Naive B cell (primary cell): Measurements from ENCODE around the gene CACNA1S. TPM values are rescaled to one million over a fixed set of nuclear protein-coding genes. Genes with fewer than 3 reads are reported as not detected.

Experiments
- ATAC-seq, 2 donors: fragments of 150-1000 bp; cut with Tn5 transposase; 2 replicates each; pipeline ENCODE4 v1.10.0; 2021; ENCODE audit warnings: low read depth in 2 of 2, mild to moderate bottlenecking in 2 of 2, moderate library complexity in 2 of 2
- DNase-seq: peaks from one replicate; pipeline ENCODE4 v3.0.0; 2022
- H3K27ac Mint-ChIP-seq, 6 donors: one replicate each; pipeline ENCODE4 v1.8.0; 2020 to 2022; ENCODE audit warnings: mild to moderate bottlenecking in 6 of 6, mixed read lengths in 6 of 6, moderate library complexity in 5 of 6, inconsistent platforms in 2 of 6
- H3K27me3 Mint-ChIP-seq, 3 donors: one replicate each; pipeline ENCODE4 v1.8.0; 2021 to 2022; ENCODE audit warnings: mixed read lengths in 3 of 3, mild to moderate bottlenecking in 1 of 3
- H3K36me3 Mint-ChIP-seq, 2 donors: one replicate each; pipeline ENCODE4 v1.8.0; 2020 to 2022; ENCODE audit warnings: mixed read lengths in 2 of 2, inconsistent platforms in 1 of 2, mild to moderate bottlenecking in 1 of 2
- H3K4me1 Mint-ChIP-seq, 3 donors: one replicate each; pipeline ENCODE4 v1.8.0; 2020 to 2022; ENCODE audit warnings: mixed read lengths in 3 of 3, inconsistent platforms in 1 of 3, mild to moderate bottlenecking in 1 of 3, moderate library complexity in 1 of 3
- H3K4me3 Mint-ChIP-seq, 8 donors: one replicate each; pipeline ENCODE4 v1.8.0; 2020 to 2022; ENCODE audit warnings: mild to moderate bottlenecking in 8 of 8, mixed read lengths in 8 of 8, moderate library complexity in 8 of 8, inconsistent platforms in 2 of 8
- H3K9me3 Mint-ChIP-seq, 7 donors: one replicate each; pipeline ENCODE4 v1.8.0; 2020 to 2022; ENCODE audit warnings: mixed read lengths in 7 of 7, mild to moderate bottlenecking in 5 of 7, inconsistent platforms in 2 of 7, moderate library complexity in 1 of 7
- polyA plus RNA-seq, 6 donors: library from polyadenylated mRNA; unstranded; fragments of 300-500 nt; fragmentation: Illumina TruSeq; gene quantifications; one replicate each; pipeline ENCODE4 v1.2.3, GENCODE V29; 2021; ENCODE audit warnings: low read depth in 6 of 6

CACNA1S gene
- polyA plus RNA-seq, 6 donors from 2014 or later, result not detected

- Mint-ChIP-seq H3K27ac (peak overlapping the region in 2 of 6 donors; percentile 1 to 16), H3K4me3 (no peak overlapping the region), H3K36me3 (no peaks in the 10 kb centered on the region), H3K4me1 (peaks cover 31 to 51% (median 34%) of the 10 kb centered on the region in 3 donors), H3K9me3 (no peaks in the 10 kb centered on the region), H3K27me3 (no peaks in the 10 kb centered on the region)
- no peak for DNase-seq
- ATAC-seq, result no peak
Observed at GRCh38 chr1:201009962-201010645, 102.1 kb downstream of the CACNA1S start.

GRCh38 chr1:201008666-201009360 lies 103.4 kb downstream of the CACNA1S start:
- Mint-ChIP-seq H3K27ac (peak overlapping the region in 2 of 6 donors; percentile 15 to 16), H3K36me3 (no peaks in the 10 kb centered on the region), H3K4me1 (peaks cover 23 to 45% (median 31%) of the 10 kb centered on the region in 3 donors), H3K4me3 (no peak overlapping the region), H3K27me3 (no peaks in the 10 kb centered on the region), H3K9me3 (no peaks in the 10 kb centered on the region)
- ATAC-seq, result no peak
- no peak for DNase-seq

GRCh38 chr1:201007481-201007880 lies 104.7 kb downstream of the CACNA1S start:
- DNase-seq (no peak), ATAC-seq (no peak)
- no peaks in the 10 kb centered on the region for H3K27me3 Mint-ChIP-seq
- H3K36me3 Mint-ChIP-seq, result peaks cover under 1 to 9% of the 10 kb centered on the region in 2 donors
- no peak overlapping the region for H3K27ac Mint-ChIP-seq
- peaks cover 10 to 31% (median 20%) of the 10 kb centered on the region in 3 donors for H3K4me1 Mint-ChIP-seq
- H3K9me3 Mint-ChIP-seq, result no peaks in the 10 kb centered on the region
- H3K4me3 Mint-ChIP-seq, result no peak overlapping the region

GRCh38 chr1:201006450-201006849 lies 105.8 kb downstream of the CACNA1S start:
- H3K27me3 Mint-ChIP-seq, result no peaks in the 10 kb centered on the region
- peaks cover 4 to 27% (median 13%) of the 10 kb centered on the region in 3 donors for H3K4me1 Mint-ChIP-seq
- no peaks in the 10 kb centered on the region for H3K9me3 Mint-ChIP-seq
- ATAC-seq (no peak), DNase-seq (no peak)
- no peak overlapping the region for H3K4me3 Mint-ChIP-seq
- no peak overlapping the region for H3K27ac Mint-ChIP-seq
- peaks cover 9 to 15% of the 10 kb centered on the region in 2 donors for H3K36me3 Mint-ChIP-seq

- Mint-ChIP-seq H3K27ac (no peak overlapping the region), H3K9me3 (no peaks in the 10 kb centered on the region), H3K4me3 (no peak overlapping the region), H3K27me3 (no peaks in the 10 kb centered on the region), H3K4me1 (peaks cover 0 to 17% (median 8%) of the 10 kb centered on the region in 3 donors), H3K36me3 (peaks cover 9 to 15% of the 10 kb centered on the region in 2 donors)
- no peak for ATAC-seq
- no peak for DNase-seq
Observed at GRCh38 chr1:201004732-201005131, 107.5 kb downstream of the CACNA1S start.

- Mint-ChIP-seq H3K4me1 (peaks cover 0 to 11% (median 2%) of the 10 kb centered on the region in 3 donors), H3K27ac (no peak overlapping the region), H3K4me3 (no peak overlapping the region), H3K9me3 (no peaks in the 10 kb centered on the region), H3K27me3 (no peaks in the 10 kb centered on the region), H3K36me3 (peaks cover 9 to 15% of the 10 kb centered on the region in 2 donors)
- ATAC-seq (no peak), DNase-seq (no peak)
Observed at GRCh38 chr1:201004154-201004553, 108.1 kb downstream of the CACNA1S start.

- Mint-ChIP-seq H3K9me3 (no peaks in the 10 kb centered on the region), H3K27me3 (no peaks in the 10 kb centered on the region), H3K27ac (peak overlapping the region in 1 of 6 donors; percentile 15), H3K4me3 (peak overlapping the region in 1 of 8 donors; percentile 56), H3K4me1 (peaks cover 6 to 12% (median 8%) of the 10 kb centered on the region in 3 donors), H3K36me3 (peaks cover 14 to 22% of the 10 kb centered on the region in 2 donors)
- ATAC-seq (no peak), DNase-seq (no peak)
Observed at GRCh38 chr1:201002510-201002909, 109.7 kb downstream of the CACNA1S start.

GRCh38 chr1:201001962-201002361 lies 110.3 kb downstream of the CACNA1S start:
- Mint-ChIP-seq H3K4me1 (peaks cover 7 to 12% (median 11%) of the 10 kb centered on the region in 3 donors), H3K36me3 (peaks cover 14 to 27% of the 10 kb centered on the region in 2 donors)
- no peak for DNase-seq

GRCh38 chr1:201000391-201000790 lies 111.8 kb downstream of the CACNA1S start:
- DNase-seq, result no peak
- Mint-ChIP-seq H3K9me3 (no peaks in the 10 kb centered on the region), H3K27ac (no peak overlapping the region), H3K4me1 (peaks cover 7 to 12% (median 12%) of the 10 kb centered on the region in 3 donors), H3K27me3 (no peaks in the 10 kb centered on the region), H3K36me3 (peaks cover 22 to 39% of the 10 kb centered on the region in 2 donors), H3K4me3 (no peak overlapping the region)
- ATAC-seq, result no peak

More at GRCh38 chr1:201001962-201002361, 110.3 kb downstream of the CACNA1S start:
- H3K4me3 Mint-ChIP-seq, result no peak overlapping the region
- H3K27ac Mint-ChIP-seq, result peak overlapping the region in 1 of 6 donors; percentile 43
- H3K9me3 Mint-ChIP-seq, result no peaks in the 10 kb centered on the region
- ATAC-seq, result no peak
- no peaks in the 10 kb centered on the region for H3K27me3 Mint-ChIP-seq

GRCh38 chr1:200999667-201000066 lies 112.6 kb downstream of the CACNA1S start:
- Mint-ChIP-seq H3K4me1 (peaks cover 7 to 12% (median 12%) of the 10 kb centered on the region in 3 donors), H3K27ac (peak overlapping the region in 1 of 6 donors; percentile 75), H3K36me3 (peaks cover 22 to 39% of the 10 kb centered on the region in 2 donors), H3K9me3 (no peaks in the 10 kb centered on the region), H3K4me3 (peak overlapping the region in 1 of 8 donors; percentile 0), H3K27me3 (no peaks in the 10 kb centered on the region)
- ATAC-seq (no peak), DNase-seq (no peak)

- H3K27ac Mint-ChIP-seq, result peak overlapping the region in 1 of 6 donors; percentile 48
- H3K4me3 Mint-ChIP-seq, result no peak overlapping the region
- peaks cover 7 to 12% (median 12%) of the 10 kb centered on the region in 3 donors for H3K4me1 Mint-ChIP-seq
- H3K36me3 Mint-ChIP-seq, result peaks cover 22 to 39% of the 10 kb centered on the region in 2 donors
- ATAC-seq (no peak), DNase-seq (no peak)
- no peaks in the 10 kb centered on the region for H3K27me3 Mint-ChIP-seq
- no peaks in the 10 kb centered on the region for H3K9me3 Mint-ChIP-seq
Observed at GRCh38 chr1:200998323-200998722, 113.9 kb downstream of the CACNA1S start.

- Mint-ChIP-seq H3K4me3 (no peak overlapping the region), H3K27ac (no peak overlapping the region), H3K36me3 (peaks cover 14 to 31% of the 10 kb centered on the region in 2 donors), H3K4me1 (peaks cover 0 to 4% (median 1%) of the 10 kb centered on the region in 3 donors), H3K9me3 (no peaks in the 10 kb centered on the region), H3K27me3 (no peaks in the 10 kb centered on the region)
- no peak for DNase-seq
- ATAC-seq, result no peak
Observed at GRCh38 chr1:200992382-200993048, 119.7 kb downstream of the CACNA1S start.

- Mint-ChIP-seq H3K27ac (no peak overlapping the region), H3K36me3 (peaks cover 8 to 19% of the 10 kb centered on the region in 2 donors)
Observed at GRCh38 chr1:200991097-200991614, 121.1 kb downstream of the CACNA1S start.

More at GRCh38 chr1:200991097-200991614, 121.1 kb downstream of the CACNA1S start:
- Mint-ChIP-seq H3K4me1 (no peaks in the 10 kb centered on the region), H3K9me3 (no peaks in the 10 kb centered on the region), H3K27me3 (no peaks in the 10 kb centered on the region), H3K4me3 (no peak overlapping the region)
- ATAC-seq (no peak), DNase-seq (no peak)
